LNCAP (cell line): Measurements from ENCODE around the gene PCCA.

Source experiments
- CTCF ChIP-seq: fragments of 450-650 bp; IDR thresholded peaks from 2 replicates; pipeline ENCODE4 v1.5.1; 2017; ENCODE audit warnings: mild to moderate bottlenecking

The PCCA gene

GRCh38 chr13:100436099-100436498, 347.2 kb downstream of the PCCA start:
- TF ChIP-seq CTCF, result no peak

DNA sequence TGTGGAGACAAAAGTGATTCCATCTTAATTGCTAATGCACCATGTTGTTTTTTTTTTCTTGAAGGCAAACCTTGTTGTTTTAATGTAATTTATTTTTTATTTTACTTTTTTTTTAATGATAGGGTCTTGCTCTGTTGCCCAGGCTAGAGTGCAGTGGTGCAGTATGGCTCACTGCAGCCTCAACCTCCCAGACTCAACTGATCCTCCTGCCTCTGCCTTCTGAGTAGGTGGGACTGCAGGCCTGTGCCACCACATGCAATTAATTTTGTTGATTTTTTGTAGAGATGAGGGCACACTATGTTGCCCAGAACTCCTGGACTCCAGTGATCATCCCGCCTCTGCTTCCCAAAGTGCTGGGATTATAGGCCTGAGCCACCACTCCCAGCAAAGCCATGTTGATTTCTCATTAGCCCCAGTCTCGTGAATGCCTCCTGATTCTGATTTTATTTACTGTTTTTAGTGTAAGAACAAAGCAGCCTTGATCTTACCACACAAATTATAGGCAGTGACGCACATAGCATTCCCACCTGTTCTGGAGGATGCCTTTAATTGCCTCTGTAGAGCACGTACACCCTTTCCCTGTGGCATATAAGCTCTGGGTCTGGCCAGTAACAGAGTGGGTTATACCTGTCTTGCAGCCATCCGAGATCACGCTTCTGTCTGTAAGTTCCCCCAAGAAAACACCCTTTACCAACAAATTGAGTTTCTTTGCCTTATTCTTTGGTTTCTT, 349.3 kb downstream of the PCCA start:
- no peak for TF ChIP-seq CTCF

DNA sequence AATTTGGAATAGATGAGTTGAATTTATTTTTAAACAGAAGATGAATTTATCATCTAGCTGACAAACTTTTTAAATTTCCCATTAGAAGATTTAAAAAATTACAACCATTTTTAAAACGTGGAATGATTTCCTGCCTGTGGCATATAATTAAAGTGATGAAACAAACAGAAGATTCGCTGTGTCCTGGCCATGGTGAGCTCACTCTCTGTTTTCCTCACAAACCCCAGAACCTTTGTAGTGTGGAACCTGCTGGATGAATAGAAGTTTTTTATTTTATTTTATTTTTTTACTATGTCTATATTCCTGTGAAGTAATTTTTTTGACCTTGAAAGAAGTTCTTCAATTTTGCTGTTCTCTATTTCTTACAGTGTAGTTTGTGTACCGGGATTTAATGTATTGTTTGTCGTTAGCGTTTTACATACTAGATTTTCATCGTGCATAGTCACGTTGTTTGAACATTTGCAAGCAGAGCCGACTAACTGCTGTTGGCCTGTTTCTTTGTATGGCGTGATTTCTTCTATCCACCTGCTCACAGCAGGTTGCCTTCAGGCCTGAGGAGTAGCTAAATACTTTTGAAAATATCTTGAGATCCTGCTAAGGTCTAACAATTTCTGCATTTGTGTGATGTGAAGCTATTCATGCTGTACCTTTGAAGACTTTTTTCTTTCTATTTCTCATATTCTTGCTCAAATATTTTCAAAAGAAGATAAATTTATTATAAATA, 350.5 kb downstream of the PCCA start:
- TF ChIP-seq CTCF, result no peak

DNA sequence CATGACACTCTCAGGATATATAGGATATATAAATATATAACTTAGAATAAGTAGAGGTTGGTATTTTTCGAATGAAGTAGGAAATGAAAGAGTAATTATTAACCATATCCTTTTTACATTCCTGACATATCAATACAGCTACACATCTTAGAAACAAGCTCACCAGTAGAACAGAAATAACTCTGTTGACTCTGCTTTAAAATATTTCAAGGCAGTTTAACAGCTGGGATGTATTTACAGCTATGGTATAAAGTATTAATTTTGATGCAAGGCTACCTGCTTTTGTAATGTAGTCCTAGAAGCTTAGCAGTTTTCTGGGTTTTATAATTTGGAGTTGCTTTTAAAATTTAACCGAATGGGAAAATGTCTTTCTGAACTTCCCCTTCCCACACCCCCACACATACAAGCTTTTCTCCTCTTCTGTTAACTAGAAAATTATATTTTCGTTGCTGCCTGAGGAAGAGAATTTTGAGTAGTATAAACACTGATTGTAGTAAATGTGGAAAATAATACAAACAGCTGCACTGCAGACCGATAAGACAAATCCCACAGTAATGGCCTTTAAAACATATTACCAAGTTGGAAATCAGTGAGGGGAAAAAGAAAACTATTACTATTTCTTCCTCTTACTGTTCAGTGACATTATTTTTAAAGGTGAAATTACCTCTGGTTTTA, 352.0 kb downstream of the PCCA start:
- TF ChIP-seq CTCF, result no peak

GRCh38 chr13:100442095-100442832, 353.4 kb downstream of the PCCA start:
- TF ChIP-seq CTCF, result no peak

- TF ChIP-seq CTCF, result no peak
Observed at GRCh38 chr13:100443278-100443997, 354.5 kb downstream of the PCCA start.

GRCh38 chr13:100443998-100444328, 355.1 kb downstream of the PCCA start:
- TF ChIP-seq CTCF, result no peak
